IPS-15b (cell line): Measurements from ENCODE around the gene UQCRC2.
"Not testable (repeated sequence)": the region's sequence is repeated elsewhere in the genome, so short reads cannot be mapped to it uniquely, and the experiment has no call there.

Experiments
- H3K27me3 ChIP-seq: one replicate; pipeline ENCODE4 v1.6.1; 2013; ENCODE audit warnings: low read length; ENCODE audit not compliant: control insufficient read depth, insufficient read depth
- H3K36me3 ChIP-seq: one replicate; pipeline ENCODE4 v1.6.1; 2013; ENCODE audit warnings: low read length; ENCODE audit not compliant: control insufficient read depth, insufficient read depth
- H3K4me1 ChIP-seq: one replicate; pipeline ENCODE4 v1.6.1; 2013; ENCODE audit warnings: mild to moderate bottlenecking, low read length; ENCODE audit not compliant: control insufficient read depth, insufficient read depth
- H3K4me3 ChIP-seq: one replicate; pipeline ENCODE4 v1.5.1; 2013; ENCODE audit warnings: low read depth, low read length
- H3K9ac ChIP-seq: one replicate; pipeline ENCODE4 v1.6.1; 2013; ENCODE audit warnings: low read depth, mild to moderate bottlenecking, low read length
- H3K9me3 ChIP-seq: one replicate; pipeline ENCODE4 v1.6.1; 2013; ENCODE audit warnings: mild to moderate bottlenecking, low read length; ENCODE audit not compliant: control insufficient read depth, insufficient read depth

UQCRC2 gene

DNA sequence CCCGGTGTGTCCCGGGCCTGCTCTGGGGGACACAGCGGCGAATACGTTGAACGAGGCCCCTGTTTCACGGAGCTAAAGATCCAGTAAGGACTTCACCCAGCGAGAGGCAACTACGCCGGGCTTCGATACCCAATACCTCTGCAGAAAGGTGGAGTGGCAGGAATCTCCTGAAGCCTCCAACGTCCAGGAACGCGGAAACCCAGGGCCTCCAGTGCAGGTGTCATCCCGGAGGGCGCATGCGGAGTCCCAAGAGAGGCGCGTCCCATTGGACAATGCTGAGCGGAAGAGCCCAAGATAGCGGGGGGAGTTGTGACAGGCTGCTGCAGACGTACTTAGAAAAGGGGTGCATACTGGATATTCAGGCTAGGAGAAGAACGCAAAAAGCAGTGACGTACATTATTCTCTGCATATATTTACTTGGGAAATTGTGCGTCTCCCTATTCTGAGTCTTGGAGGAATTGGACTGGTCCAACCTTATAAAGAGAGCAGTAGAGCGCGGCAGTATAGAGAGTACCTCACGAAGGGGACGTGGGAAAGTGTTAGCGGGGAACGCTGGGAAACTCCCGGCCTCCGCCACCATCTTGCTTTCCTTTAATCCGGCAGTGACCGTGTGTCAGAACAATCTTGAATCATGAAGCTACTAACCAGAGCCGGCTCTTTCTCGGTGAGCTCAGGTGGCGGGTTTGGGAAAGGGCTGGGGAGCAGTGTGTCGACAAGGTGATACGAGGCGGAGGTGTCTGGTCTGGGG, at the start of gene UQCRC2:
TSS of gene UQCRC2 (plus strand) at position 569 of the 748 bp plus-strand sequence. CDS start at position 632, 63 bp downstream.
- H3K9ac ChIP-seq, result peak within 1 kb of the TSS; percentile 99
- peaks cover 6% of the 10 kb centered on the region for H3K36me3 ChIP-seq
- H3K27me3 ChIP-seq, result no peaks in the 10 kb centered on the region
- peak within 1 kb of the TSS; percentile 100 for H3K4me3 ChIP-seq
- H3K4me1 ChIP-seq, result no peaks in the 10 kb centered on the region
- no peaks in the 10 kb centered on the region for H3K9me3 ChIP-seq

DNA sequence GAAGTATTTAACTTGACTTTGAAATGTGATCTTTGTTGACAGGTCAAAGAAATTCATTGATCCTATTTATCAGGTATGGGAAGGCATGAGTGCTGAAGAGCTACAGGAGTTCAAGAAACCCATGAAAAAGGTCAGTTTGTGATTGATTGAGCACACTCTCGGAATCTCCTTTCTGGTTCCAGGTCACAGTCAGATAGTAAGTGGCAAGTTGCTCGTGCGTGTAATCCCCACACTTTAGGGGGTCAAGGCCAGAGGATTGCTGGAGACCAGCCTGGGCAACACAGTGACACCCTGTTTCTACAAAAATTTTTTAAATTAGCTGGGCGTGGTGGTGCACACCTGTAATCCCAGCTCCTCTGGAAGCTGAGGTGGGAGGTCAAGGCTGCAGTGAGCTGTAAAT, 20.5 kb upstream of the UQCRC2 start:
- not testable (repeated sequence) for H3K36me3 ChIP-seq, H3K9me3 ChIP-seq, H3K27me3 ChIP-seq, H3K4me1 ChIP-seq, H3K9ac ChIP-seq, H3K4me3 ChIP-seq

DNA sequence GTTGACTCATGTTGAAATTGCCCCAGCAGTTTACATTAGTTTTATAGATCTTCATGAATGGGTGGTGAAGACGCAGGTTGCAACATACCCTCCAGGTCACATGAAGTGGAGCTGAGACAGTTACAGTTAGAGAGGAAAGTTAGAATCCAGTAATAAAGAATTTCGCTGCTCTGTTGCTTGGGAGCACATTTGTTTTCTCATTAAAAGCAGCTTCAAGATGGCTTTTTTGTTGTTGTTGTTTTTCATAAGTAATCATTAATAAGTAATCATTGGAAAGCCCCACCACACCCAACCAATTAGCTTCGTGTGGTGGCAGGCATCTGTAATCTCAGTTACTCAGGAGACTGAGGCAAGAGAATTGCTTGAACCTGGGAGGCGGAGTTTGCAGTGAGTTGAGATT, 19.8 kb upstream of the UQCRC2 start:
- not testable (repeated sequence) for H3K36me3 ChIP-seq, H3K4me3 ChIP-seq, H3K4me1 ChIP-seq, H3K9me3 ChIP-seq, H3K9ac ChIP-seq, H3K27me3 ChIP-seq

DNA sequence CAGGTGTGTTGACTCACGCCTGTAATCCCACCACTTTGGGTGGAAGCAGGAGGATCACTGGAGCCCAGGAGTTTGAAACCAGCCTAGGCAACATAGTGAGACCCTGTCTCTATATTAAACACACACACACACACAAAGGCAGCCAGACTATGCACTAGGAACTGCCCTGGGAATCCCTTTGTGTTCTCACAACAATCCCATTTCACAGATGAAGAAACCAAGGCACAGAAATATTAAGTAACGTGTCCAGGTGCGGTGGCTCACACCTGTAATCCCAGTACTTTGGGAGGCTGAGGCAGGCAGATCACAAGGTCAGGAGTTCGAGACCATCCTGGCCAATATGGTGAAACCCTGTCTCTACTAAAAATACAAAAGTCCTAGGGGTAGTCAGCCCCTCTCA, 19.4 kb upstream of the UQCRC2 start:
- H3K27me3 ChIP-seq, H3K36me3 ChIP-seq, H3K9me3 ChIP-seq, H3K4me1 ChIP-seq, H3K4me3 ChIP-seq, H3K9ac ChIP-seq: not testable (repeated sequence)

DNA sequence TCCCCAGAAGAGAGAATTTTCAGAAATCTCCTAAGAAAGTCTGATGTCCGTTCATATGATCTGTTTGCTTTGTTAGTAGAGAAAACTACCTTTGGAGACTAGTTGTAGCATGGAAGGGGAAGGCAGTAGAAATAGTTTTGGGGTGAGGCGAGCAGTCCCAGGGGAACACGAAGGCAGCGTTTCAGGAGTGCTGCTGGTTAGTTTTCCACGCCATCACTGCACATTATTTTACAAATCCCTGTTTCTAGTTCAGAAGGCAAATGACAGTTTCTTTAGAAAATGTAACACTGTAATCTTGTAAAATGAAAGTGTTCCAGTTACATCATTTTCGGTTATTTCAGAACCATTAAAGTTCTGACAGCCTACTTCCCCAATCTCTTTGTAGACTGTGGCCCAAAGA, 16.9 kb upstream of the UQCRC2 start:
- H3K4me3 ChIP-seq, H3K4me1 ChIP-seq, H3K9me3 ChIP-seq, H3K27me3 ChIP-seq, H3K36me3 ChIP-seq, H3K9ac ChIP-seq: not testable (repeated sequence)

- Histone ChIP-seq H3K36me3 (no peaks in the 10 kb centered on the region), H3K9me3 (no peaks in the 10 kb centered on the region), H3K9ac (no peak overlapping the region), H3K4me3 (no peak overlapping the region), H3K27me3 (no peaks in the 10 kb centered on the region), H3K4me1 (no peaks in the 10 kb centered on the region)
Observed at GRCh38 chr16:21937336-21937829, 15.8 kb upstream of the UQCRC2 start.

- Histone ChIP-seq H3K27me3 (no peaks in the 10 kb centered on the region), H3K9me3 (no peaks in the 10 kb centered on the region), H3K36me3 (no peaks in the 10 kb centered on the region), H3K9ac (no peak overlapping the region), H3K4me1 (no peaks in the 10 kb centered on the region), H3K4me3 (no peak overlapping the region)
Observed at GRCh38 chr16:21940570-21940969, 12.6 kb upstream of the UQCRC2 start.

DNA sequence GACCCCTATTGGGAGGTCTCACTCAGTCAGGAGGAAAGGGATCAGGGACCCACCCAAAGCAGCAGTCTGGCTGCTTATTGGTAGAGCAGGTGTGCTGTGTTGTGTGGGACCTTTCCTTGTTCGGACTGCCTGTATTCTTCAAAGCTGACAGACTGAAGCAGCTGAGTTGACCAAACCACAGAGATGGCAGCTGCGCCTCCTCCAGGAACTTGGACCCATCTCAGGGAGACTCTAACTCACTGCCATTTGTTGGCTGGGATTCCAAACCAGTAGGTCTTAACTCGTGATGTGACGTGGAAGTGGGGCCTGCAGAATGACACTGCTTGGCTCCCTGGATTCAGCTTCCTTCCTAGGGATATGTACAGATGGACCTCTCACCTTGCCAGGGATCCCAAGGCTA, 9.6 kb upstream of the UQCRC2 start:
- Histone ChIP-seq H3K4me3 (no peak overlapping the region), H3K9ac (no peak overlapping the region), H3K9me3 (no peaks in the 10 kb centered on the region), H3K27me3 (no peaks in the 10 kb centered on the region), H3K4me1 (no peaks in the 10 kb centered on the region), H3K36me3 (no peaks in the 10 kb centered on the region)

DNA sequence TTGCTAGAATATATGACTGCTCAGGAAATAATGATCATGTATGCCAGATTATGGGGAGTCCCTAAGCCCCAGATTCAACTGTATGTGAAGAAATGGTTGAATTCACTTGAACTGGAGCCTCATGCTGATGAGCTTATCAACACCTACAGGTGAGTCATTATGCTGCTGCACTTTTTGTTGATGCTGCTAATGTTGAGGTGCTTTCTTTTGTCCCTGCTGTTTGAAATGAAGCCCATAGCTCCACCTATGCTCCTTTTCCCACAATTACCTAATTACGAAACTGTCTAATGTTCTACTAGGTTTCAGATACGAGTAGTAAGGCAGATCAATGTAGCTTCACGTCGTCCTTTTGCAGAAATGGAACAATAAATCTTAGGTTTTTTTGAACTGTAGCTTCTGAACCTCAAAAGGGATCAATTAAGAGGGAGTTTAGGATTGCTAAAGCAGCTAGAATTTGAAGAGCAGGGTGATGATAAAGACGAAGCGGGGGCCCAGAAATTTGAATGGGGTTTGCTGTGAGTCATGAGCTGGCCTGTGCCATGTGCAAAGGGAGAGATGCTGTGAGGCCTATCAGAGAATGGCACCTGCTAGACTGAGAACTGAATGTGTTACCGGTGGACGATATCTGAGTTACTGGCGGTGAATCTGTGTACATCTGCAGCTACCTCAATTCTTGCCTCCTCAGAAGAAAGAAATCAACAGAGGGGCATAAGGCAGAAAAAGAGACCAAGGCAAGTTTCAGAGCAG, 6.1 kb upstream of the UQCRC2 start:
- Histone ChIP-seq H3K9me3 (no peaks in the 10 kb centered on the region), H3K4me3 (no peak overlapping the region), H3K4me1 (no peaks in the 10 kb centered on the region), H3K36me3 (no peaks in the 10 kb centered on the region), H3K27me3 (no peaks in the 10 kb centered on the region), H3K9ac (no peak overlapping the region)

- Histone ChIP-seq H3K9ac (no peak overlapping the region), H3K27me3 (no peaks in the 10 kb centered on the region), H3K36me3 (no peaks in the 10 kb centered on the region), H3K4me1 (no peaks in the 10 kb centered on the region), H3K4me3 (no peak overlapping the region), H3K9me3 (no peaks in the 10 kb centered on the region)
Observed at GRCh38 chr16:21949713-21950260, 3.4 kb upstream of the UQCRC2 start.

GRCh38 chr16:21950782-21951521, 2.2 kb upstream of the UQCRC2 start:
- no peaks in the 10 kb centered on the region for H3K27me3 ChIP-seq
- H3K4me1 ChIP-seq, result no peaks in the 10 kb centered on the region
- no peaks in the 10 kb centered on the region for H3K9me3 ChIP-seq
- H3K36me3 ChIP-seq, result no peaks in the 10 kb centered on the region
- no peak overlapping the region for H3K4me3 ChIP-seq
- H3K9ac ChIP-seq, result no peak overlapping the region
